Tongue (tissue), 2 donors: Measurements from ENCODE around the gene MAD2L2. TPM values are rescaled to one million over a fixed set of nuclear protein-coding genes. Genes with fewer than 3 reads are reported as not detected.

Experiments
- DNase-seq: peaks from one replicate; pipeline ENCODE4 v3.0.0-alpha.2; 2015
- total RNA-seq: library from RNA; depleted of rRNA; stranded (reverse); fragments of >200 nt; gene quantifications from one replicate; pipeline ENCODE4 v1.2.3, GENCODE V29; 2014

MAD2L2 gene
- total RNA-seq, 1 donor from 2014 or later, result 33.5 TPM

GRCh38 chr1:11629184-11630016 is 51.5 kb downstream of the MAD2L2 start:
- no peak for DNase-seq

- DNase-seq, result no peak
Observed at GRCh38 chr1:11628767-11629166, 52.2 kb downstream of the MAD2L2 start.

- DNase-seq, result no peak
Observed at GRCh38 chr1:11626551-11626950, 54.4 kb downstream of the MAD2L2 start.

Other genes starting within 250 kb of the MAD2L2 start
- 0.31 TPM for gene DISP3, start 202.0 kb downstream of the MAD2L2 start, total RNA-seq
- gene FBXO2, start 26.7 kb downstream of the MAD2L2 start, total RNA-seq, result 1.5 TPM
- gene FBXO44, start 26.3 kb downstream of the MAD2L2 start, total RNA-seq, result 5.8 TPM
- gene FBXO6, start 16.9 kb downstream of the MAD2L2 start, total RNA-seq, result 4.4 TPM
- gene DRAXIN, start 10.6 kb upstream of the MAD2L2 start, total RNA-seq, result 0.31 TPM
- 24.0 TPM for gene AGTRAP, start 55.0 kb upstream of the MAD2L2 start, total RNA-seq
- gene C1orf167, start 81.0 kb upstream of the MAD2L2 start, total RNA-seq, result 1.3 TPM
- gene MTHFR, start 124.8 kb upstream of the MAD2L2 start, total RNA-seq, result 54.4 TPM
- gene CLCN6, start 125.0 kb upstream of the MAD2L2 start, total RNA-seq, result 16.3 TPM
- 0.51 TPM for gene NPPA, start 166.6 kb upstream of the MAD2L2 start, total RNA-seq
- gene NPPB, start 177.8 kb upstream of the MAD2L2 start, total RNA-seq, result not detected
- 51.3 TPM for gene KIAA2013, start 245.3 kb upstream of the MAD2L2 start, total RNA-seq